ENCODE measurements around the gene VAT1L. TPM values are rescaled to one million over a fixed set of nuclear protein-coding genes. Genes with fewer than 3 reads are reported as not detected.
A peak's percentile ranks its signal among the peaks of the same experiment; 100 is the strongest.

The VAT1L gene
- total RNA-seq, 1 donor from 2014 or later, result not detected

DNA sequence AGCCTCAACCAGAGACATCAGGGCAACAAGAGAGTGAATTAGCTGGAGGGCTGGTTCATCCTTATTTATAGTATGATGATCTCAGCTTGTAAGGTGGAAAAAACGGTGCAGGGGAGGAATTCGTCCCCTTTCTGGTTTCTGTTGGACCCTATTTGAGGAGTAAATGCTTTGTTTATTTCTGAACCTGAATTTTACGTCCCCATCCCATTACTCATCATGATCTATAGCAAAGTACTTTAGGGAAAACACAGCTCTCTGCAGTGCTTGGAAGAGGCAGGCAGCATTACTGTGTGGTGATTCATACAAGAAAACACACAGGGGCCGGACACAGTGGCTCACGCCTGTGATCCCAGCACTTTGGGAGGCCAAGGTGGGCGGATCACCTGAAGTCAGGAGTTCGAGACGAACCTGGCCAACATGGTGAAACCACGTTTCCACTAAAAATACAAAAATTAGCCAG, 8.0 kb upstream of the VAT1L start:
- Mint-ChIP-seq H3K27me3 (ENCODE audit: low read depth) (no peaks in the 10 kb centered on the region), H3K4me1 (ENCODE audit: low read depth) (no peaks in the 10 kb centered on the region), H3K9me3 (ENCODE audit: low read depth) (no peaks in the 10 kb centered on the region), H3K27ac (ENCODE audit: unreplicated experiment) (no peak overlapping the region), H3K4me3 (ENCODE audit: unreplicated experiment) (no peak overlapping the region), H3K36me3 (ENCODE audit: low read depth) (no peaks in the 10 kb centered on the region)
- no peak for DNase-seq (ENCODE audit: low spot score)
- TF ChIP-seq, protein P1, sequence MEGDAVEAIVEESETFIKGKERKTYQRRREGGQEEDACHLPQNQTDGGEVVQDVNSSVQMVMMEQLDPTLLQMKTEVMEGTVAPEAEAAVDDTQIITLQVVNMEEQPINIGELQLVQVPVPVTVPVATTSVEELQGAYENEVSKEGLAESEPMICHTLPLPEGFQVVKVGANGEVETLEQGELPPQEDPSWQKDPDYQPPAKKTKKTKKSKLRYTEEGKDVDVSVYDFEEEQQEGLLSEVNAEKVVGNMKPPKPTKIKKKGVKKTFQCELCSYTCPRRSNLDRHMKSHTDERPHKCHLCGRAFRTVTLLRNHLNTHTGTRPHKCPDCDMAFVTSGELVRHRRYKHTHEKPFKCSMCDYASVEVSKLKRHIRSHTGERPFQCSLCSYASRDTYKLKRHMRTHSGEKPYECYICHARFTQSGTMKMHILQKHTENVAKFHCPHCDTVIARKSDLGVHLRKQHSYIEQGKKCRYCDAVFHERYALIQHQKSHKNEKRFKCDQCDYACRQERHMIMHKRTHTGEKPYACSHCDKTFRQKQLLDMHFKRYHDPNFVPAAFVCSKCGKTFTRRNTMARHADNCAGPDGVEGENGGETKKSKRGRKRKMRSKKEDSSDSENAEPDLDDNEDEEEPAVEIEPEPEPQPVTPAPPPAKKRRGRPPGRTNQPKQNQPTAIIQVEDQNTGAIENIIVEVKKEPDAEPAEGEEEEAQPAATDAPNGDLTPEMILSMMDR (IDR thresholded peaks at IDR 0.05), result no peak

DNA sequence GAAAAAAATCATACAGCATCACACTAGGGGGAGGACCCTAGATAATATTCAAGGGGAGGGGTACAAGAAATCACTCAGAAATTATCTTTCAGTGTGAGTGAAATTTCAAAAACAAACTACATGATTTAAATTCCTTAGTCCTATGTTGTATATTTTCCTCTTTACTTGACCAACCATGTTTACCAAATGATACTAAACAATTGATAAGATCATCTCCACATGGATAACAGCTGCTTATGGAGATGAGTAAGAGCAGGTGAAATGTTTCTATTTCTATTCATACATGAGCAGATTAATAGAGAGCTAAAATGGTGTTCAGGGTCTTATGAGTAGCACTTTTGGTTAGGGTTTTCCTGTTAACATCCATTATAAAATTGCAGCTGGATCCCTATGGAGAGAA, 7.3 kb upstream of the VAT1L start:
- DNase-seq (ENCODE audit: low spot score), result no peak
- Mint-ChIP-seq H3K9me3 (ENCODE audit: low read depth) (no peaks in the 10 kb centered on the region), H3K27me3 (ENCODE audit: low read depth) (peaks cover 3% of the 10 kb centered on the region), H3K36me3 (ENCODE audit: low read depth) (no peaks in the 10 kb centered on the region), H3K4me3 (ENCODE audit: unreplicated experiment) (no peak overlapping the region), H3K27ac (ENCODE audit: unreplicated experiment) (no peak overlapping the region), H3K4me1 (ENCODE audit: low read depth) (no peaks in the 10 kb centered on the region)
- TF ChIP-seq, protein P1 (IDR thresholded peaks at IDR 0.05), result no peak

DNA sequence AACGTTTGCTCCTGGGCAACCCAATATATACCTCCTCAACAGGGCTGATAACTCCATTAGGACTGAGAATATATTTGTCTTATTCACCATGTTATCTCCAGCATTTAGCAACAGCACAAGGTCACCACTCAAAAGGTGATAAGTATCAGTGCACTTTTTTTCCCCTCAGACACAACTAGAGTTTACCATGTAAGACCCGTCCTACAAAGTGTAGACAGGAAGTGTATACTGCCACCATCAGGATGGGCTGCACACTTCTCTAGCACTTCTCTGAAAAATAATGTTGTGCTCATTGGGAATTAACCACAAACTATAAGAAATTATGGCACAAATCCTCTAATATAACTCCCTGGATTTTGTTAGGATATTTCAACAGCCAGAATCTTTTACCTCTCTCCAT, 5.7 kb upstream of the VAT1L start:
- Mint-ChIP-seq H3K4me1 (ENCODE audit: low read depth) (no peaks in the 10 kb centered on the region), H3K9me3 (ENCODE audit: low read depth) (no peaks in the 10 kb centered on the region), H3K36me3 (ENCODE audit: low read depth) (no peaks in the 10 kb centered on the region), H3K27ac (ENCODE audit: unreplicated experiment) (no peak overlapping the region), H3K27me3 (ENCODE audit: low read depth) (peaks cover 18% of the 10 kb centered on the region), H3K4me3 (ENCODE audit: unreplicated experiment) (no peak overlapping the region)
- DNase-seq (ENCODE audit: low spot score), result no peak
- TF ChIP-seq, protein P1 (IDR thresholded peaks at IDR 0.05), result no peak

DNA sequence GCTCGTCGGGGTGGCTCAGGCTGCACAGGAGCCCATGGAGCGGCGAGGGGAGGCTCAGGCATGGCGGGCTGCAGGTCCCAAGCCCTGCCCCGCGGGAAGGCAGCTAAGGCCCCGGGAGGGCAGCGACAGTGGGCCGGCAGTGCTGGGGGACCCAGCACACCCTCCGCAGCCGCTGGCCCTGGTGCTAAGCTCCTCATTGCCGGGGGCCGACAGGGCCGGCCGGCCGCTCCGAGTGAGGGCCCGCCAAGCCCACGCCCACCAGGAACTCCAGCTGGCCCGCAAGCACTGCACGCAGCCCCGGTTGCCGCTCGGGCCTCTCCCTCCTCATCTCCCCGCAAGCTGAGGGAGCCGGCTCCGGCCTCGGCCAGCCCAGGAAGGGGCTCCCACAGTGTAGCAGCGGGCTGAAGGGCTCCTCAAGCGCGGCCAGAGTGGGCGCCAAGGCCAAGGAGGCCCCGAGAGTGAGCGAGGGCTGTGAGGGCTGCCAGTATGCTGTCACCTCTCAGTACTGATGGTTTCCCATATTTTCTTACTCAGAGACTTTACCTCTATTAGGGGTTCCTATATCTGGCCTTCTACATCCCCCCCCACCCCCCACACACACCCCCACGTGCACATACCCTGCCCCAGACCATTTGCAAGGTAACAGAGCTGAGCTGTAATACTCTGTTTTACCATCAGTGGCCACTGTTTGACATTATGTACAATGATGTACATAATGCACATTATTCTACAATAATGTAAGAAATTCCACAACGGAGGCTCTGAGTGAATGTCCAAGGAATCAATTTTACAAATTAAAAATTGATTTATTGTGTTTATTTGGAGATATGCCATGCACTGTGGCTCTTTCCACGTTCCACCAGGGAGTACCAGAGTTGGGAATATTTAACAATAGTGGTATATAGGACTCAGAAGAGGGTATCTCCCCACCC, 3.7 kb upstream of the VAT1L start:
- no peak overlapping the region for H3K4me3 Mint-ChIP-seq (ENCODE audit: unreplicated experiment)
- TF ChIP-seq, protein P1 (IDR thresholded peaks at IDR 0.05), result peak; percentile 56
- no peak overlapping the region for H3K27ac Mint-ChIP-seq (ENCODE audit: unreplicated experiment)
- H3K27me3 Mint-ChIP-seq (ENCODE audit: low read depth), result peaks cover 33% of the 10 kb centered on the region
- no peaks in the 10 kb centered on the region for H3K9me3 Mint-ChIP-seq (ENCODE audit: low read depth)
- H3K4me1 Mint-ChIP-seq (ENCODE audit: low read depth), result peaks cover 9% of the 10 kb centered on the region
- DNase-seq (ENCODE audit: low spot score), result no peak
- H3K36me3 Mint-ChIP-seq (ENCODE audit: low read depth), result no peaks in the 10 kb centered on the region

DNA sequence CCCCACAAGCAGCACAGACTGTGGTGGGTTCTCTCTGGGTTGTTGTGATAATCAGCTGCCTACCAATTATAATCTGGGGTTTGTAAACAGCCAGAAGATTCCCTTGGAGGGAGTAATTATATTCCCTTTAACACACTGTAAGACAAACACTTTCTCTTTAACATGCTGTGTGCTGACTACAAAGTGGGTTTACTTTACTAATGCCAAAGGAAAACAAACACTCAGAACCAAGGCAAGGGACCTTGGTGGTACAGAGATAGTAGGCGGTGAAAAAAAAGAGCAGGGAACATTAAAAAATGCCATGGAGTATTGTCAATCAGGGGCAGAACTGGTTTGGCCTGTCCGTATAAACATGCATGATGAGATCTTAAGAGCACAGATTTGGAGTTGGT, 3.0 kb upstream of the VAT1L start:
- Mint-ChIP-seq H3K4me1 (ENCODE audit: low read depth) (peaks cover 9% of the 10 kb centered on the region), H3K36me3 (ENCODE audit: low read depth) (no peaks in the 10 kb centered on the region), H3K9me3 (ENCODE audit: low read depth) (no peaks in the 10 kb centered on the region), H3K27ac (ENCODE audit: unreplicated experiment) (no peak overlapping the region), H3K4me3 (ENCODE audit: unreplicated experiment) (no peak overlapping the region), H3K27me3 (ENCODE audit: low read depth) (peaks cover 40% of the 10 kb centered on the region)
- no peak for DNase-seq (ENCODE audit: low spot score)
- TF ChIP-seq, protein P1 (IDR thresholded peaks at IDR 0.05), result no peak

Data from chondrocyte (in vitro differentiated cells).